HCT116 (cell line): ENCODE data around the gene PEX10. TPM values are rescaled to one million over a fixed set of nuclear protein-coding genes. Genes with fewer than 3 reads are reported as not detected.

Experiments
- ATAC-seq: fragments of 200-7000 bp; cut with Tn5 transposase; 2 replicates; pipeline ENCODE4 v1.9.1; 2020; ENCODE audit warnings: mild to moderate bottlenecking, moderate library complexity
- BruUV-seq: library from RNA; stranded (reverse); fragments of 400-500 nt; replicated peaks from 2 replicates; lab custom pipeline; 2021; lab: Mats Ljungman, UMichigan
- CTCF ChIA-PET: fragments of 300-600 bp; sonication (Branson Sonifier 250); formaldehyde crosslinking; loops from one replicate; lab custom pipeline; 2021; ENCODE audit warnings: antibody characterized with exemption; lab: Charles Lee
- POLR2A ChIA-PET: fragments of 300-600, 350-600 bp; sonication (Branson Sonifier 250); formaldehyde crosslinking; loops from one replicate; lab custom pipeline; 2021; ENCODE audit warnings: antibody characterized with exemption; lab: Charles Lee
- RAD21 ChIA-PET, 2 experiments: fragments of 300-600 bp; sonication (Branson Sonifier 250); formaldehyde crosslinking; loops; one replicate each; lab custom pipeline; 2023; ENCODE audit warnings: low total read pairs in 2 of 2; ENCODE audit not compliant: uncharacterized antibody in 2 of 2, unreplicated experiment in 2 of 2, low non-redundant PET in 1 of 2; lab: Charles Lee
- DNase-seq: peaks from one replicate; pipeline ENCODE4 v3.0.0-alpha.2; 2010; ENCODE audit warnings: low read depth, low spot score
- H2AFZ ChIP-seq: fragments of 200-600 bp; shearing (Covaris generic), sonication (generic); 2 replicates; pipeline ENCODE4 v1.6.1; 2017; ENCODE audit warnings: low read depth, mixed run types, mixed read lengths, antibody characterized with exemption, low read length; ENCODE audit not compliant: poor library complexity, severe bottlenecking
- H3K27ac ChIP-seq: 2 replicates; pipeline ENCODE4 v1.5.1; 2012; ENCODE audit warnings: low read depth, low read length
- H3K27me3 ChIP-seq: fragments of 200-600 bp; sonication (generic); 2 replicates; pipeline ENCODE4 v1.6.1; 2016; ENCODE audit warnings: mixed run types, low read length, mixed read lengths; ENCODE audit not compliant: insufficient read depth
- H3K36me3 ChIP-seq, 2 experiments: fragments of 200-500 bp in 1 of 2; fragments of 200-600 bp in 1 of 2; sonication (Bioruptor generic) in 1 of 2; sonication (generic) in 1 of 2; 2 replicates each; pipeline versions ENCODE4 v1.5.1 to v1.6.1; 2014 to 2016; ENCODE audit warnings: low read length in 2 of 2, inconsistent platforms in 1 of 2, mixed read lengths in 1 of 2, mixed run types in 1 of 2; ENCODE audit not compliant: insufficient read depth in 2 of 2, control insufficient read depth in 1 of 2
- H3K4me1 ChIP-seq, 2 experiments: fragments of 200-600 bp in 1 of 2; sonication (generic) in 1 of 2; 2 replicates each; pipeline versions ENCODE4 v1.5.1 to v1.6.1; 2012 to 2017; ENCODE audit warnings: low read length in 2 of 2, inconsistent platforms in 1 of 2, mild to moderate bottlenecking in 1 of 2, mixed read lengths in 1 of 2, mixed run types in 1 of 2, moderate library complexity in 1 of 2; ENCODE audit not compliant: insufficient read depth in 2 of 2, control insufficient read depth in 1 of 2
- H3K4me2 ChIP-seq: fragments of 200-600 bp; sonication (generic); 2 replicates; pipeline ENCODE4 v1.6.1; 2017; ENCODE audit warnings: mixed run types, low read length, mixed read lengths
- H3K4me3 ChIP-seq, 2 experiments: fragments of 200-600 bp in 1 of 2; sonication (generic) in 1 of 2; replicated peaks in 1 of 2; 2 replicates each; pipeline ENCODE4 v1.5.1; 2011 to 2016; ENCODE audit warnings: low read length in 2 of 2, control low read depth in 1 of 2, low read depth in 1 of 2, mild to moderate bottlenecking in 1 of 2, mixed read lengths in 1 of 2, mixed run types in 1 of 2
- H3K79me2 ChIP-seq: fragments of 200-600 bp; sonication (generic); 2 replicates; pipeline ENCODE4 v1.6.1; 2017; ENCODE audit warnings: mild to moderate bottlenecking, mixed run types, low read length, moderate library complexity, mixed read lengths; ENCODE audit not compliant: insufficient read depth
- H3K9ac ChIP-seq: fragments of 200-600 bp; sonication (generic); 2 replicates; pipeline ENCODE4 v1.6.1; 2016; ENCODE audit warnings: low read length, mixed read lengths
- H3K9me2 ChIP-seq: fragments of 200-600 bp; sonication (generic), shearing (Covaris generic); 2 replicates; pipeline ENCODE4 v1.6.1; 2017; ENCODE audit warnings: mixed run types, mild to moderate bottlenecking, moderate library complexity; ENCODE audit not compliant: insufficient read depth
- H3K9me3 ChIP-seq, 2 experiments: fragments of 200-500 bp in 1 of 2; fragments of 200-600 bp in 1 of 2; sonication (Bioruptor generic) in 1 of 2; sonication (generic) in 1 of 2; 2 replicates each; pipeline ENCODE4 v1.6.1; 2014 to 2017; ENCODE audit warnings: low read length in 2 of 2, mixed read lengths in 2 of 2, inconsistent platforms in 1 of 2, low read depth in 1 of 2, mild to moderate bottlenecking in 1 of 2, mixed run types in 1 of 2, moderate library complexity in 1 of 2; ENCODE audit not compliant: control insufficient read depth in 1 of 2, insufficient read depth in 1 of 2
- H4K20me1 ChIP-seq: fragments of 200-600 bp; sonication (generic), shearing (Covaris generic); 2 replicates; pipeline ENCODE4 v1.6.1; 2017; ENCODE audit warnings: mixed run types, mild to moderate bottlenecking, moderate library complexity; ENCODE audit not compliant: insufficient read depth
- ATF3 ChIP-seq: IDR thresholded peaks from 2 replicates; pipeline ENCODE4 v1.6.1; 2012
- CBX3 ChIP-seq: IDR thresholded peaks from 2 replicates; pipeline ENCODE4 v1.6.1; 2012; ENCODE audit warnings: low read depth
- CEBPB ChIP-seq: IDR thresholded peaks from 2 replicates; pipeline ENCODE4 v1.6.1; 2012; ENCODE audit warnings: low read depth
- CTCF ChIP-seq, 3 experiments: fragments of 200-600 bp in 1 of 3; sonication (generic) in 1 of 3; IDR thresholded peaks in 2 of 3; conservative IDR thresholded peaks in 1 of 3; 2 replicates each; pipeline ENCODE4 v1.5.1; 2012 to 2017; ENCODE audit warnings: low read depth in 2 of 3, low read length in 2 of 3, antibody characterized with exemption in 1 of 3, borderline replicate concordance in 1 of 3, control low read depth in 1 of 3, mild to moderate bottlenecking in 1 of 3, mixed read lengths in 1 of 3, mixed run types in 1 of 3, moderate library complexity in 1 of 3; ENCODE audit not compliant: insufficient read depth in 1 of 3
- EGR1 ChIP-seq: IDR thresholded peaks from 2 replicates; pipeline ENCODE4 v1.6.1; 2012; ENCODE audit warnings: low read depth
- ELF1 ChIP-seq: IDR thresholded peaks from 2 replicates; pipeline ENCODE4 v1.6.1; 2012; ENCODE audit warnings: low read depth, borderline replicate concordance
- EZH2 ChIP-seq: fragments of 200-600 bp; sonication (generic); IDR thresholded peaks from 2 replicates; pipeline ENCODE4 v1.6.1; 2017; ENCODE audit warnings: antibody characterized with exemption, mixed run types
- EZH2phosphoT487 ChIP-seq: fragments of 200-600 bp; IDR thresholded peaks from 2 replicates; pipeline ENCODE4 v1.6.1; 2018; ENCODE audit warnings: antibody characterized with exemption, borderline replicate concordance
- FOSL1 ChIP-seq: IDR thresholded peaks from 2 replicates; pipeline ENCODE4 v1.6.1; 2012; ENCODE audit warnings: low read depth
- JUND ChIP-seq: IDR thresholded peaks from 2 replicates; pipeline ENCODE4 v1.6.1; 2012
- MAX ChIP-seq: IDR thresholded peaks from 2 replicates; pipeline ENCODE4 v1.6.1; 2012
- POLR2A ChIP-seq: IDR thresholded peaks from 2 replicates; pipeline ENCODE4 v1.7.0; 2011; ENCODE audit warnings: borderline replicate concordance; ENCODE audit not compliant: insufficient read depth, insufficient read length; ENCODE audit errors: extremely low read depth
- POLR2AphosphoS5 ChIP-seq: IDR thresholded peaks from 2 replicates; pipeline ENCODE4 v1.6.1; 2011; ENCODE audit warnings: mild to moderate bottlenecking, low read depth, low read length, moderate library complexity
- SIN3A ChIP-seq: IDR thresholded peaks from 2 replicates; pipeline ENCODE4 v1.6.1; 2012; ENCODE audit warnings: low read depth
- SP1 ChIP-seq: IDR thresholded peaks from 2 replicates; pipeline ENCODE4 v1.6.1; 2012; ENCODE audit warnings: low read depth
- SRF ChIP-seq: IDR thresholded peaks from 2 replicates; pipeline ENCODE4 v1.6.1; 2012; ENCODE audit warnings: low read depth
- TCF7L2 ChIP-seq: IDR thresholded peaks from 2 replicates; pipeline ENCODE4 v1.7.0; 2011; ENCODE audit warnings: borderline replicate concordance, inconsistent platforms; ENCODE audit not compliant: insufficient read depth, insufficient read length; ENCODE audit errors: extremely low read depth
- YY1 ChIP-seq: IDR thresholded peaks from 2 replicates; pipeline ENCODE4 v1.6.1; 2011; ENCODE audit warnings: low read length, low read depth, moderate library complexity, mild to moderate bottlenecking; ENCODE audit not compliant: insufficient replicate concordance; ENCODE audit errors: extremely low read depth
- ZNF274 ChIP-seq: fragments of 200-500 bp; sonication (Bioruptor generic); IDR thresholded peaks from 2 replicates; pipeline ENCODE4 v1.6.1; 2014; ENCODE audit warnings: mild to moderate bottlenecking, low read depth, low read length, inconsistent platforms
- intact Hi-C: fragments of 100-400 bp; cut with micrococcal nuclease; formaldehyde crosslinking; loops from 2 replicates; pipeline ENCODE4 v1.10.0; 2022
- total RNA-seq: library from RNA; stranded (reverse); gene quantifications from one replicate; pipeline ENCODE4 v1.2.1, GENCODE V29; 2021; ENCODE audit not compliant: unreplicated experiment

The PEX10 gene
- total RNA-seq, 1 experiment from 2014 or later, result 27.9 TPM

- Histone ChIP-seq H4K20me1 (no peaks in the 10 kb centered on the region), H3K79me2 (no peaks in the 10 kb centered on the region), H3K36me3 (no peaks in the 10 kb centered on the region), H3K27me3 (no peaks in the 10 kb centered on the region), H2AFZ (no peak overlapping the region), H3K4me1 (no peaks in the 10 kb centered on the region), H3K27ac (no peak overlapping the region), H3K9ac (no peak overlapping the region), H3K9me2 (no peaks in the 10 kb centered on the region), H3K4me2 (no peak overlapping the region), H3K9me3 (peaks cover 3 to 15% of the 10 kb centered on the region in 2 experiments; a peak in 2 of 4 replicates), H3K4me3 (no peak overlapping the region)
- no TSS peak for BruUV-seq
- intact Hi-C loops, result no loop called here
- DNase-seq (no peak), ATAC-seq (no peak)
- POLR2A ChIA-PET, result no interaction called here
- TF ChIP-seq CBX3 (no peak), CEBPB (no peak), EGR1 (no peak), EZH2 (no peak), SP1 (no peak), ZNF274 (no peak), ELF1 (no peak), YY1 (no peak), ATF3 (no peak), POLR2A (no peak), SRF (no peak), FOSL1 (no peak), POLR2AphosphoS5 (no peak), SIN3A (no peak), JUND (no peak), EZH2phosphoT487 (no peak), TCF7L2 (no peak), MAX (no peak), CTCF (IDR thresholded peaks at IDR 0.05 in 2 of 3, conservative IDR thresholded peaks at IDR 0.05 in 1 of 3; ENCODE audit: borderline replicate concordance in 1 of 3, insufficient read depth in 1 of 3, low read depth in 2 of 3, low read length in 2 of 3) (no peak)
- CTCF ChIA-PET, result no interaction called here
- RAD21 ChIA-PET, result no interaction called here
These were observed 13.5 kb upstream of the PEX10 start for GRCh38 chr1:2425892-2426291.
